SW480 (cell line): ENCODE results near the gene CRACDL.
"Not testable (repeated sequence)": the region's sequence is repeated elsewhere in the genome, so short reads cannot be mapped to it uniquely, and the experiment has no call there.

Experiments
- DNase-seq: peaks from one replicate; pipeline ENCODE4 v3.0.0-alpha.2; 2016; ENCODE audit warnings: low spot score

Gene CRACDL

DNA sequence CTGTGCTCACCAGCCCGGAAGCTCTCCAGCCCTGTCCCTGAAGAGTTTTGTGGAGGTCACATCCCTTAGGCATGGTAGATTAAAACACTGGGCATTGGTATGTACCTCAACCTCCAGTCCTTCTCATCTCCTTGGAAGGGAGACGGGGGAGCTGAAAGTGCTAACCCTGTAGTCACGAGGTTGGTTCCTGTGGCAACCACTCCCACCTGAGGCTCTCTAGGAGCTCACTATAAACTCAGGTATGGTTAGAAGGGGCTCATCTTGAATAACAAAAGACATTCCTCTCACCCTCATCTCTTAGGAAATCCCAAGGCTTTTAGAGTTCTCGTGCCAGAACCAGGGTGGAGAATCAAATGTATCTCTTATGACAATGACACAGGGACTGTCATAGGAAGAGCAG lies 162.1 kb downstream of the CRACDL start:
- DNase-seq = no peak

DNA sequence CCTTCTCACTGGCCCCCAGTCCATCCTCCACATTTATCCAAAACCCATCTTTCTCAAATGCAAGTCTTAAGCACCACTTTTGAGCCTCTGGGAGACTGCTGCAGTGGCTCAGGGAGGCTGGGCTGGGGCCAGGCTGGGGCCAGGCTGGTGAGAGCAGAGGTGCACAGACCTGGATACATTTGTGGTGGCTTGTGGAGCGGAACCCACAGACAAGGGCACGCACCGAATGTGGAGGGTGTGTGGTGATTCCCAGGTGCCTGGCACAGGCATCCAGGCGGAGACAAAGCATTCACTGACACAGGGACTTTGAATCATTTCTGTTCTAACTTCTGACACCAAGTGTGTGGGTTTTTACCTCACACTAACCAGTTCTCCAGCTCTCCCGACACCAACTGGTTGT lies 162.9 kb downstream of the CRACDL start:
- DNase-seq = no peak

DNA sequence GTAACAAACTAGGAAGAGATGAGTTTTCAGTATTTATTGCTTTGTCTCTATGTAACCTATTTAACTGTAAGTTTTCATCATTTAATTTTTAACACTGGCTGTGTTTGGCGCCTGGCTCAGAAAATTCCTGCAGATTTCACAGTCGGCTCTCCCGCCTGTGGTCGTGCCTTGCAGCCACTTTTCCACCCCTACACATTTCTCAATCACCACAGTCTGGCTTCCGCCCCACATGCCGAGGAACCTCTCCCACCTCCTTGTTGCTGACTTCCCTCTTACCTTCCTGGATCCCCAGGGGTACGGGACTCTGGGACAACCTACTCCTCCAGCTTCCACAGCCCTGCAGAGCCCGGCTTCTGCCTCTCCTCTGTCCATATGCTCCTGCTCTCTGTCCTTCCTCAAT lies 163.5 kb downstream of the CRACDL start:
- DNase-seq = no peak

DNA sequence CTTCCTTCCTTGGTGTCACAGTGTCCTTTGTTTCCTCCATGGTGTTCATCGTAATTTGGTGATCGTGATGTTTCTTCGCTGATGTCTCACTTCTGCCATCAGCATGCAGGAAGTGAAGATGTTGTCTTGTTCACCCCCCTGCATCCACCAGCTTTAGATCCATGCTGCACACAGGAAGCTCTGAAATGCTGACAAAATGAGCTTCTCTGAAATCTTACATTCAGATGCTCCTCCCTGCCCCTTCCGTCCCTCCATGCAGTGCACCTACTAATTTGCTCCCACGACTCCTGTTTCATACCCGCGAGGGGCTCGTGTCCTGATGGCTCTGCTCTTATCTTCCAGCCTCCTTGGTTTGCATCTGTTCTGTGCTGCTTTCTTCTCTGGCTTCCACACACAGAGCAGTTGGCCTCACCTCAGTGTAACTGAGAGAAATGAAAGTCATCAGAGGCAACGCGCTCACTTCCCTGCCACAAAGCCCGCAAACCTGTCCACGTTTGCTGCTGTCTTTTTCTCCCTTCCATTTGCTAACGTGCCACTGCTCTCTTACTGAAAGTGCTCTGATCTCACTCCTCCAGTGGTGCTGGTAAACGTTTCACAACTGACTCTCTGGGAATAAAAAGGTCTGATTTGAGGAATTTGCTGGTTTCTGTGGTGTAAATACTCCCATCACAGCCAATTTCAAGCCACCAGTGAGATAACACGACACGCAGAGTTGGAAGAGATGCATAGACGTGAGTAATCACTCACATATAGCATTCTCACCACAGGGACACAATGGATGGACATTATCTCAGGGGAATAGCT lies 164.1 kb downstream of the CRACDL start:
- DNase-seq = no peak

DNA sequence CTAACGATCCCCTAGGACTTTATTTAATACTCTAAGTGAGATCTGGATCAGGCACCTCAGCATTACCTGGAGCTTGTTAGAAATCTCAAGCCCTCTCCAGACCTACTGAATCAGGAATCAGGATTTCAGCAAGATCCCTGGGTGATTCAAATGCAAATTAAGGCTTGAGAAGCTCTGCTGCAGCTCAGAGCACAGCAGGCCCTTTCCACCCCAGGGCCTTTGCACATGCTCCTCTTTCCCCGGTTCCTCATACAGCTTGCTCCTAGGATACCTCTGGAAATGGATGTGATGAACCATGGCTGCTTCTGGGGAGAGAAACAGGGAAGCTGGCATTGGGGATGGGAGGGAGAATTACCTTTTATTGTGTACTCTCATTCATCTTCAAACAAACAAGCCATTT lies 164.8 kb downstream of the CRACDL start:
- DNase-seq = no peak

DNA sequence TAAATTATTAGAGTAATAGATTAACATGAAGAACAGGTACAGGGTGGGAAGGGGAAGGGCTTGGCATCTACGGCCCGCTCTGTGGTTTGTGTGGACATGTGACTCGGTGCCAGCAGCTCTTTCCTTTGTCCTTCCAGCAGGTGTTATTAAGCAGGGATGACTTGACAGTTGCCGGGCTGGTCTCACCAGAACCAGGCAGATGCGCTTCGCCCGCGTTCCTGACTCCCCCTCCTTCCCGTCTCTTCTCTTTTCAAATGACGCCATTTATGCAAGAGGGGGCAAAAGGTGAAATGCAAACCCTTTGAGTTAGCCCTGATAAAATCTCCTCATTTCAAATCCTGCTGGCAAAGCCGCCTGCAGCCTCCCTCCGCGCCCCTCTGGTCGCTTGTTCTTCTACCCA lies 166.2 kb downstream of the CRACDL start:
- peak; percentile 86 for DNase-seq

DNA sequence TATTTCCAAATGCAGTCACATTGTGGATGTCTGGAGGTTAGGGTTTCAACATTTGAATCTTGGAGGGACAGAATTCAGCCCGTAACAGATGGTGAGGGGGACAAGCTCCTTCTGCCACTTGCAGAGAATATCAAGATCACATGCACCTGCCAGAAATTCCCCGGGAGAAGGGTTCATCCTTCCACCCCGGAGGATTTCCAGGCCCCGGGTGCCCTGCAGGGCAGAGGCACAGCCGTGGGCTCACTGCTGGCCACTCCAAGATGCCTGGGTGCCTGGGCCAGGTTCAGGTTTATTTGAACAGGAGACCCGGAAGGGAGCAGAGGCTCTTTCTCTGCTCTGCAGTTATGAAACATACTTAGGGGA lies 166.9 kb downstream of the CRACDL start:
- DNase-seq = no peak

DNA sequence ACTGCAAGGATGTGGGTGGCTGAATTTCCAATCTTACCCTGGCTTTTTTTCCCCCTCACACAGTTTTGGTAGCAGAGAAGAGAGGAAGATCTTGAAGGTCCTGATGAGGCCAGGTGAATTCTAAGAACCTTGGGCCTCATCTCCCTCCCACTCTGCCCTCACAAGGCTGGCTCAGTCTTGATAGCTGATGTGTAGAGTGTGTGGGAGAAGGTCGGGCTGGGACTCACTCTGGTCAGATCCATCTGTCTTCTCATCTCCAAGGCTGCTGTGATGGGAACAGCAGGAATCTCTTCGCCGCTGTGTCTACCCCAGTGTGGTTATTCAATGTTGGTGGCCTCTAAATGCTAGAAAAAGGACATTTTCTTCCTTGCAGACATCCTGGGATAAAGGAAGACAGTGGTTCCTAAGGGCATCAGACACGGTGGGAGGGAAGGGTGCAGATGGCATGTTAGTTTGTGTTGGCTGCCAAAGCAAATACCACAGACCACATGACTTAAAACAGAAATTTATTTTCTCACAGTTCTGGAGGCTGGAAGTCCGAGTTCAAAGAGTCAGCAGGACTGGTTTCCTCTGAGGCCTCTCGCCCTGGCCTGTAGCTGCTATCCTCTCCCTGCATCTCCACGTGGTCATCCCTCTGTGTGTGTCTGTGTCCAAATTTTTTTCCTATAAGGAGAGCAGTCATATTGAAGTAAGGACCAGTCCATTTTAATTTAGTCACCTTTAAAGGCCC lies 167.5 kb downstream of the CRACDL start:
- DNase-seq = peak; percentile 82

DNA sequence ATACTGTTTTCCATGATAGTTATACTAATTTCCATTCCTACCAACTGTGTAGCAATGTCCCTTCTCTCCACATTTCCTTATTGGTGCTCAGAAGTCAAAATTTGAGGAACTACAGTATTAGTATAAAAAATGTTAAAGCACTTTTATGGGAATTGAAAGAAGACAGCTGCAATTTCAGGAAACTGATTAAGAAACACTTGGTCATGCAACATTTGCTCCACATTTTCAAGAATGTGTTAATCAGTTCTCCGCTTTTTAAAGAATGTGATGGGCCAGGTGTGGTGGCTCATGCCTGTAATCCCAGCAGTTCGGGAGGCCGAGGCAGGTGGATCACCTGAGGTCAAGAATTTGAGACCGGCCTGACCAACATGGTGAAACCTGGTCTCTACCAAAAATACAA lies 171.5 kb downstream of the CRACDL start:
- no peak for DNase-seq

DNA sequence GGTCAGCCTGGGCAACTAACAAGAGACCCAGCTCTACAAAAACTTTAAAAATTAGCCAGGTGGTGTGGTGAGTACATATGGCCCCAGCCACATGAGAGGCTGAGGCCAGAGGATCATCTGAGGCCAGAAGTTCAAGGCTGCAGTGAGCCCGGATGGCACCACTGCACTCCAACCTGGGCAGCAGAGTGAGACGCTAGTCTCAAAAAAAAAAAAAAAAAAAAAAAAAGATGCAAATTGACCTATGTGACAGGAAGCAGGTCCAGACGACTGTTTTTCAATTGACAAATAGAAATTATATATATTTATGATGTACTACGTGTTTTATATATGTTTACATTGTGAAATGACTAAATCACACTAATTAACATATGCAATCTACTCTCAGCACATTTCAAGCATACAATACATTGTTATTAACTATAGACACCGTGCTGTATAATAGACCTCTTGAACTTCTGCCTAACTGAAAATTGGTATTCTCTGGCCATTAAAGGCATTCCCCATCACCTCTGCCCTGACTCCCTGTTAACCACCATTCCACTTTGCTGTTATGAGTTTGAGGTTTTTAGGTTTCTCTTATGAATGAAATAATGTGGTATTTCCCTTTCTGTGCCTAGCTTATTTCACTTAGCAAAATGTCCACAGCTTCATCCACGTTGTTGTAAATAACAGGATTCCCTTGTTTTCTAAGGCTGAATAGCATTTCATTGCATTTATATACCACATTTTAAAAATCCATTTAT lies 172.6 kb downstream of the CRACDL start:
- no peak for DNase-seq

DNA sequence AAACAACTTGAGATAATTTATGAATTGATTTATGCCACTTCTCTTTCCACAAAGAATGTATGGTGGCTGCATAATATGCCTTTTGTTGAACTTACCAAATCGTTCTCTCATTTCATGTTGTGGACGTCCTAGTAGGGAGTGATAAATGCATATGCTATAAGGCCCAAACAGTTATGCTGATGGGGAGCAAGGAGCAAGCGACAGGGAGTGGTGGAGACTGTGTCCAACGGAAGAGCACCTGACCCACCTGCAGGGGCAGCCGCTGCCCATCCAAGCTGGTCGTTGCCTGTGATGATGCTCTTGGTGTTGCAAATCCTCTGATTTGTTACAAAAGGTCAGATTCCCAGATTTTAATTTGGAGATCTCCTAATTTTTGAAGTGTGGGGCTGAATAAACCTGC lies 174.1 kb downstream of the CRACDL start:
- DNase-seq = no peak

DNA sequence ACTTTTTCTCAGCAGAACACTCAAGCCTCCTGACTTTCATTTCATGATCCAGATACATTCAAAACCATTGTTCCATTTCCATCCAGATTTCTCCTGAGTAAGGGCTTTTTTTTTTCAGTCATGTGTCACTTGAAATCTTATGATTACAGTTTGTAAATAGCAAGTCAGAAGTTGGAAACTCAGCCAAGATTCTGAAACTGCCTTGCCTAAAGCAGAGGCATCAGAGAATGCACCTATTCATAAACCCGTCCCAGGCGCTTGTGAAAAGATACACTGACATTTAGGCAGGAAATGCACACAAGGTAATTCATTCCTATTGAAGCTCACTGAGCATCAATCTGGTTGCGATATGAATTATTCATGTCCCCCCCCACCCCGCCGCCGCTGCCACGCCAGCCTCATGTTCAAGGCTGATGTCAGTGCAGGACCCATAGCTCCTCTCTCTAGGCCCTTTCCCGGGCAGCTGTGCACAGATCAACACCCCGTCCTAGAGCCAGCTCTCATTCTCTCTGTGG lies 174.7 kb downstream of the CRACDL start:
- no peak for DNase-seq

DNA sequence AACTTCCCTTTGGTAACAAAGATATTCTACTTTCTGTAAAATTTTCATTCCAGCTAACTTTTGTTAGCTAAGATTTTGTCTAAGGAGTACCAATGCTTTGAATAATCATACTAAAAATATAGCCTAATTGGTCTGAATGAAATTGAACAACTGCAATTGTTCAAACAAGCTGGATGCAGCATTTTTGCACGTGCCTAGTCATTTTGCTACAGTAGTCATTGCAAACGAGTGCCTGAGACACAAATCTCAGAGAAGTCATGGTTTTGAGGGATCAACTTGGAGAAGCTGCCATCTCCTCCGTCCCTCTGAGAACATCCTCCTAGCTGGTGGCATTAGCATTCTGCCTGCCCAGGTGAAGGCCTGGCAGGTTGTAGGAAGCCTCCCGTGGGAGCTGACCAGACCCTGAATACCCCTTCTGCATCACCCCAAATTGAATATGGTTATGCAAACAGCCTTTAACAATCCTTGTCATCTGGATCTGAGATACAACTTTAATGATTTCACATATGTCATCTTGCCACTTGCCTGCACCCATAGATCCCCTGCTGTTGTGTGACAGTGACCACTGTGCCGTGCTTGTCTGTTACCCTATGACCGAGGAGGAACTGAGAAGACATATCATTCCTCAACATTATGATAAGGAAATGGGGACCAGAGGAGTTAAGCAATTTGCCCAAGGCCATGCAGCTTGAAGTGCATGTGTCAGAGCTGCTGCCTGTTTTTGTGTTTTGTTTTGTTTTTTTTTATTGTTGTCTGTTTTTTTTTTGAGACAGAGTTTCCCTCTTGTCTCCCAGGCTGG lies 176.0 kb downstream of the CRACDL start:
- no peak for DNase-seq

DNA sequence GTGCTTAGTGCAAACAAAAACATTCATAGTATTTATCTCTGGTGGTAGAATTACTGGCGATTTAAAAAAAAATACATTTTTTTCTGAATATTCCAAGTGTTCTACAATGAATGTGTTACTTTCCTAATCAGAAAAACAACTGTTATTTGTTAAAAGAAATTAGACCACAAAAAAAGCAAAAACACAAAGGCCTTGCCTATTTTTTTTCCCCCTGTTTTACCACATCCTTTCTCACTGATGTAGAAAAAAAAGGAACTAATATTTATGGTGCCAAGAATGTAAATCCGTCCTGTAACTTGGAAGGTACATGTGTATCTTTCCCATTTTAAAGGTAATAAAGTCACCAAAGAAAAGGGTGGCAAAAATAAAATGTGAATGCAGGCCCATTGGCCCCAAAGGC lies 176.7 kb downstream of the CRACDL start:
- no peak for DNase-seq

DNA sequence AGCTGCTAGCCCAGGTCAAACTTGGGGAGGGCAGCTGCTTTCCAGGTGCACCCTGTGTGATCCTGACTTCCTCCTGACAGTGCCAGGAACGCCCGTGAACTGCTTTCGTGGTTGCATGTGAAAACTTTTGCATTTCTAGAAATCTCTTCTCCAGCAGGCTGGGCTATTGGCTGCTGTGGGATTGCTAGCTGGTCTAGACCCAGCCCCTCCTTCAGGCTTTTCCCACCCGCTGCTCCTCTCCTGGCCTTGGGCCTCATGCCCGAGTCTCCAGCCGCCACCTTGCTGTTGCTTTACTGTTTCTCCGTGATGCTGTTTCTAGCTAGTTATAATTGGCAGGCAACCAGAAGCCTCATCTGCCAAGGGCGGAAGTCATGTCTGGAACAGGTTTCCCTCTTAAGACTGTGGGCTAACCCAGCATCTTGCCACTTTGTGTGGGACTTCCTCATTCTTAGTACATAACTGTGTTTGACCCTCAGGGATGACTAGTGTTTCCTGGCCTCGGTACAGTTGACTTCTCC lies 178.1 kb downstream of the CRACDL start:
- DNase-seq = no peak

DNA sequence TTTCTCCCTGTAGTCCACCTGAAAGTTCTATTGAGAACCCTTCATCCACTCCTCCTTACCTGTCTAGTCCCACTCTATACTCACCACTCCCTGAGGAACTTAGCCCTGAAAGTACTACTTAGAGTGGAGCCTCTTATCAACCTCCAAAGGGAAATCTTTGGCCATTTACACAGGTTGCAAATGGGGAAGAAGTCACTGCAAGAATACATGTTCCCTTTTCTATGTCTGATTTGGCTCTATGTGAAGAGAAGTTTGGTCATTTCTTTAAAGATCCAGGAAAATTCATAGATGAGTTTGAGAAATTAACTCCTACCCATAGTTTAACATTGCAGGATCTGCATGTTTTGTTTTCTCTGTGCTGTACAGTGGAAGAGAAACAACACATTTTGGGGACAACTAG lies 182.2 kb downstream of the CRACDL start:
- DNase-seq = no peak

DNA sequence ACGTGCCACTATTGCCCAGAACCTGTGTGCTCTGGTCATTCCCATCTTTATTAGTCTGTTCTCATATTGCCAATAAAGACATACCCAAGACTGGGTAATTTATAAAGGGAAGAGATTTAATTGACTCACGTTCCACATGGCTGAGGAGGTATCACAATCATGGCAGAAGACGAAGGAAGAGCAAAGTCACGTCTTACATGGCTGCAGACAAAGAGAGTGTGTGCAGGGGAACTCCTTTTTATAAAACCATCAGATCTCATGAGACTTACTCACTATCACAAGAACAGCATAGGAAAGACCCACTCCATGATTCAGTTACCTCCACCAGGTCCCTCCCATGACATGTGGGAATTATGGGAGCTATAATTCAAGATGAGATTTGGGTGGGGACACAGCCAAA lies 183.3 kb downstream of the CRACDL start:
- DNase-seq = not testable (repeated sequence)

DNA sequence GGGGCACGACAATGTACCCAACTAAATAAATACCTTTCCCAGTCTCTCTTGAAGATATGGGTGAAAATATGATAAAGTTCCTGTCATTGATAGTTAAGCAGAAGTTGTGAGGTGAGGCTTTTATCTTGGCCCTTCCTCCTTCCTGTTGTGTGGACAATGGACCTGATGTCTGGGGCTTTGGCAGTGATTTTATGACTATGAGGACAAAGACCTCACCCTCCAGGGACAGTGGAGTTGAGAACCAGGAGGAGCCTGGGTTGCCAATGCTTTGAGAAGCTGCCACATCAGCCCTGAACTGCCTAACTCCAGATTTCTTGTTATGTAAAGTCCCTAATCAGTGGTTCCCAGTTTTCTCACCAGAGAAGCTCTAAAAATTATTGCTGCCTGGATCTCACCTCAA lies 184.3 kb downstream of the CRACDL start:
- no peak for DNase-seq

DNA sequence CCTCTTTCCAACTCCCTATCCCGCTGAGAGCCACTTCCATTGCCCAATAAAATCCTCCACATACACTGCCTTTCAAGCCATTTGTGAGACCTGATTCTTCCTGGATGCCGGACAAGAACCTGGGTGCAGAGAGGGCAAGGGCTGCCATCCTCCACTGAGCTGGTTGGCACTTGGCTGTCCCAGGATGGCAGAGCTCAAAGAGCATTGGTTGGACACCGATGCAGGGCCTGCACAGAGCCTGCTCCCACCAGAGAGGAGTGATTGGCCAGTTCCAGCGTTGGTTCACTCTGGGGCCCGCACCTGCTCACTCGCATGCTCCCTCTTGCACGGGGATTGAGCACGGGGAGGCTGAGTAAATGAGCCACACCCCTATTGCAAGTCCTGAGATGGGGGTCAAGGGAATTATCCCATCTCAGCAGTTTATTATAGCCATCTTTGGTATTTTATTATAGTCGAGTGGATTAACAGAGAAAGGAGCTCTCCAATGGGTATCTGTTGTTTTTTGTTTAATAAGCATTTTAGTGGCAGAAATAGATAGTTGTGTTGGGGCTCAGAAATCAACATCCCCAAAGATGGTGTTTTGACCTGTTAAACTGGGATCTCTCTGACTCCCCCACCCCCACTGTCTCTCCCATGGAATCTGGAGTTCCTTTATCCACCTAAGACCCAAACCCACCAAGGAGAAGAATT lies 185.3 kb downstream of the CRACDL start:
- no peak for DNase-seq

DNA sequence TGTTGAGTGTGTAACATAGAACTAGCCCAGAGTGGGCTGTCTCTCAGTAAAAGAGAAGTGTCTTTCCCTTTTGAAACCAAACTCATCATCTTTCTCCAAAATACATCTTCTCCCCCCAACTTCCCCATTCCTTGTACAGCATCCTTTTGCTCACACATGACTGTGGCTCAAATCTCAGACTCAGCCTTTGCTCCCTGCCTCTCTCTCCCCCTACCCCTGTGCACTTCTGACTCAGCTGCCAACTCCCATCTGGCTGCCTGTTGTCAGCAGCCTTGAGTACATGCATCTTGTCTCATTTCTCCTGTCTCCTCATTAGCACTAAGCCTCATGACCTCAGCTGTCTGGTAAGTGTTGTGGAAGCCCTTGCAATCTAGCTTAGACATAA lies 187.0 kb downstream of the CRACDL start:
- no peak for DNase-seq
